ENCODE data around the gene ZNF148.

DNA sequence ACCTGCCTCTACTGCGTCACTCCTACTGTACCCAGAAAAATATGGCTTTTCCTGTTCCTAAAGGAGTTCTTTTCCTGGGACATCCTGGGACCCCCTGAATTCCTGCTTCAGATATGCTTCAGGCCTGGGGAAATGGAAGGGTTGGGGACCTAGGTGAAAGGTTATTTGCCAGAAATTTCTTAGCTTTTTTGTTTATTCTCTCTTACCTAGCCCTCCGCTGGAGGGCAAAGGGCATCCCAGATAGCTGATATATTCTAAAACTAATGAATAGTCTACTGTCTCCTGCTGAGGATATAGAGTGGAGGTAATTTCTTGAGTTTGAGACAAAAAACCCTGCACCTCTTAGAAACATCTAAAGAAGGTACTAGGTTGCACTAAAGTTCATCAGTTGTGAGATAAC lies 3.6 kb upstream of the ZNF148 start:
- TF ChIP-seq, protein P1, sequence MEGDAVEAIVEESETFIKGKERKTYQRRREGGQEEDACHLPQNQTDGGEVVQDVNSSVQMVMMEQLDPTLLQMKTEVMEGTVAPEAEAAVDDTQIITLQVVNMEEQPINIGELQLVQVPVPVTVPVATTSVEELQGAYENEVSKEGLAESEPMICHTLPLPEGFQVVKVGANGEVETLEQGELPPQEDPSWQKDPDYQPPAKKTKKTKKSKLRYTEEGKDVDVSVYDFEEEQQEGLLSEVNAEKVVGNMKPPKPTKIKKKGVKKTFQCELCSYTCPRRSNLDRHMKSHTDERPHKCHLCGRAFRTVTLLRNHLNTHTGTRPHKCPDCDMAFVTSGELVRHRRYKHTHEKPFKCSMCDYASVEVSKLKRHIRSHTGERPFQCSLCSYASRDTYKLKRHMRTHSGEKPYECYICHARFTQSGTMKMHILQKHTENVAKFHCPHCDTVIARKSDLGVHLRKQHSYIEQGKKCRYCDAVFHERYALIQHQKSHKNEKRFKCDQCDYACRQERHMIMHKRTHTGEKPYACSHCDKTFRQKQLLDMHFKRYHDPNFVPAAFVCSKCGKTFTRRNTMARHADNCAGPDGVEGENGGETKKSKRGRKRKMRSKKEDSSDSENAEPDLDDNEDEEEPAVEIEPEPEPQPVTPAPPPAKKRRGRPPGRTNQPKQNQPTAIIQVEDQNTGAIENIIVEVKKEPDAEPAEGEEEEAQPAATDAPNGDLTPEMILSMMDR (IDR thresholded peaks at IDR 0.05; ENCODE audit: insufficient read depth, low read depth, low read length): no peak
- no peak for TF ChIP-seq EZH2 (IDR thresholded peaks at IDR 0.05; ENCODE audit: insufficient read depth, low read length)

Data from astrocyte (in vitro differentiated cells and primary cell).